K562 treated with DMSO at 1 percent for 4 hours (cell line): ENCODE results near the gene FAM181A. TPM values are rescaled to one million over a fixed set of nuclear protein-coding genes. Genes with fewer than 3 reads are reported as not detected.

Experiments
- total RNA-seq: library from RNA; unstranded; fragments of 300-600 nt; gene quantifications from 2 replicates; pipeline ENCODE4 v1.2.3, GENCODE V29; 2022; ENCODE audit not compliant: insufficient read depth

Gene FAM181A
- not detected in 2 replicates for total RNA-seq

GRCh38 chr14:93926873-93927799 is at the start of gene FAM181A:
TSS of gene FAM181A (plus strand) at chr14:93927344. CDS start at chr14:93928286, 942 bp downstream.

GRCh38 chr14:93976477-93977057 is 49.4 kb downstream of the FAM181A start, which contains the start of gene ASB2:
TSS of gene ASB2 (minus strand) at chr14:93976570. CDS start at chr14:93964539, 12,031 bp downstream.

Other genes with a start within 250 kb of the FAM181A start
- gene PRIMA1, start 138.9 kb upstream of the FAM181A start, total RNA-seq: not detected in 2 replicates
- gene ASB2, start 49.2 kb downstream of the FAM181A start, total RNA-seq: 0.33 and 0.89 TPM in 2 replicates
- gene CCDC197, start 70.0 kb downstream of the FAM181A start, total RNA-seq: not detected in 2 replicates
- not detected in 2 replicates for gene OTUB2, start 99.0 kb downstream of the FAM181A start, total RNA-seq
- 65.9 and 69.4 TPM in 2 replicates for gene DDX24, start 153.9 kb downstream of the FAM181A start, total RNA-seq
- 31.3 and 53.6 TPM in 2 replicates for gene IFI27L1, start 154.0 kb downstream of the FAM181A start, total RNA-seq
- 4.2 and 7.3 TPM in 2 replicates for gene IFI27, start 183.4 kb downstream of the FAM181A start, total RNA-seq
- 18.1 TPM in 1 of 2 replicates, not detected in the other for gene IFI27L2, start 202.3 kb downstream of the FAM181A start, total RNA-seq
- gene PPP4R4, start 247.0 kb downstream of the FAM181A start, total RNA-seq: not detected in 2 replicates